Measurements from ENCODE around the gene MALRD1.

DNA sequence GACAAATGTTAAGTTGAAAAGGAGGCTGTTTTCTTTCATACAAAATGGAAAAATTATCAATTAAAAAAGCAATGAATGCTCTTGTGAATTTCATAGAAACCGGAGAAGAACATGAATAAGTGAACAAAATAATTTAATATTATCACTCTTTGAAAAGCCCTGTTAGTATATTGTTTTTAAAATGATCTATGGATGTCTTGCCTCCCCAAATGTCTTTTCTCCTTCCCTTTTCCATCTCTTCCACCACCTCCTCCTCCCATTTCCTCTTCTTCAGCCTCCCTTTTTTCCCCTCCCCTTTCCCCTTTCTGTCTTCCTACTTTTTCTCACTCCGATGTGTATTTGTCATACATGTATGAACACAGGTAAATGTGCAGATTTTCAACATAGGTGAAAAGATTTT is 234.7 kb downstream of the MALRD1 start:
- TF ChIP-seq POLR2A (IDR thresholded peaks at IDR 0.05): no peak
- TF ChIP-seq, protein P1, sequence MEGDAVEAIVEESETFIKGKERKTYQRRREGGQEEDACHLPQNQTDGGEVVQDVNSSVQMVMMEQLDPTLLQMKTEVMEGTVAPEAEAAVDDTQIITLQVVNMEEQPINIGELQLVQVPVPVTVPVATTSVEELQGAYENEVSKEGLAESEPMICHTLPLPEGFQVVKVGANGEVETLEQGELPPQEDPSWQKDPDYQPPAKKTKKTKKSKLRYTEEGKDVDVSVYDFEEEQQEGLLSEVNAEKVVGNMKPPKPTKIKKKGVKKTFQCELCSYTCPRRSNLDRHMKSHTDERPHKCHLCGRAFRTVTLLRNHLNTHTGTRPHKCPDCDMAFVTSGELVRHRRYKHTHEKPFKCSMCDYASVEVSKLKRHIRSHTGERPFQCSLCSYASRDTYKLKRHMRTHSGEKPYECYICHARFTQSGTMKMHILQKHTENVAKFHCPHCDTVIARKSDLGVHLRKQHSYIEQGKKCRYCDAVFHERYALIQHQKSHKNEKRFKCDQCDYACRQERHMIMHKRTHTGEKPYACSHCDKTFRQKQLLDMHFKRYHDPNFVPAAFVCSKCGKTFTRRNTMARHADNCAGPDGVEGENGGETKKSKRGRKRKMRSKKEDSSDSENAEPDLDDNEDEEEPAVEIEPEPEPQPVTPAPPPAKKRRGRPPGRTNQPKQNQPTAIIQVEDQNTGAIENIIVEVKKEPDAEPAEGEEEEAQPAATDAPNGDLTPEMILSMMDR (IDR thresholded peaks at IDR 0.05): no peak

Measured in body of pancreas (tissue), 4 donors.